HG03108 (cell line): ENCODE measurements around the gene OR7G3.

ENCODE experiments used
- ATAC-seq: cut with Tn5 transposase; IDR thresholded peaks from one replicate; pipeline ENCODE4 v1.9.1; 2021; ENCODE audit warnings: moderate library complexity; ENCODE audit not compliant: unreplicated experiment

The OR7G3 gene

DNA sequence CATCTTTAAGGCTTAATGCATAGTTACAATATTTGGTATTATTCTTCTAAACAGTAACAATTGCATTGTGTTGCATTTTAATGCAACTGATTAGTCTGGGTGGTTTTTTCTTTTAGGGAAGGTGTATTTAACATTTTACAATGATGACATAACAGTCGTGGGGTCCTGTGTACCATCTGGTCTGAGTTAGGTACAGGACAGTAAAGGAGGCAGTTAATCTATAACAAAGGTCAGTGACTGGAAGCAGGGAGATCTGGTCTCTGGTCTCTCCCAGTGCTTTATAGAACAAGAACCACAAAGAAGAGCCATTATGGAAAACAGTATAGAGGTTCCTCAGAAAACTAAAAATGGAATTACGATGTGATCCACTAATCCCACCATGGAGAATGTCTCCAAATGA is 16.8 kb downstream of the OR7G3 start:
- no peak for ATAC-seq

- no peak for ATAC-seq
Observed at GRCh38 chr19:9107375-9107774, 19.4 kb downstream of the OR7G3 start, which contains the start of gene OR7G2. Gene OR7G2 (minus strand): TSS chr19:9107475. CDS start chr19:9103243, 4,232 bp downstream.

DNA sequence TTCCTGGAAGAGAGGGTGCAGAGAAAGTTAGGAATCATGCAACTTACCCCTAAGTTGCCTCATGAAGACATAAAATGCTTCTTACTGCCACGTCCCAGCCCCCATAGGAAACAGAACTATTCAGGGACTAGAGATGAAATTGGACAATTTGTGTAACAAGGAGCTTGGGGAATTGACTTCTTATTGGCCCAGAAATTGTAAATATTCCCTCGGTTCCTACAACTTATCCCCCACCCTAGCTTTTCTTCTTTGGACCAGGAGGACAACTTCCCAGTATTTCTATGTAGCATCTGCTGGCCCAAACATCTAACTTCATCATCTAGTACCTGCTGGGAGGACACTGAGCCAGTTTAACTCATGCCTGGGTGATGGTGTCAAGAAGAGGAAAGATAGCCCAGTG is 40.0 kb downstream of the OR7G3 start, which contains the start of gene OR1M1:
TSS of gene OR1M1 (plus strand) at position 301 of the 400 bp plus-strand sequence. CDS start 6,184 bp downstream, outside the sequence.
- ATAC-seq: no peak

DNA sequence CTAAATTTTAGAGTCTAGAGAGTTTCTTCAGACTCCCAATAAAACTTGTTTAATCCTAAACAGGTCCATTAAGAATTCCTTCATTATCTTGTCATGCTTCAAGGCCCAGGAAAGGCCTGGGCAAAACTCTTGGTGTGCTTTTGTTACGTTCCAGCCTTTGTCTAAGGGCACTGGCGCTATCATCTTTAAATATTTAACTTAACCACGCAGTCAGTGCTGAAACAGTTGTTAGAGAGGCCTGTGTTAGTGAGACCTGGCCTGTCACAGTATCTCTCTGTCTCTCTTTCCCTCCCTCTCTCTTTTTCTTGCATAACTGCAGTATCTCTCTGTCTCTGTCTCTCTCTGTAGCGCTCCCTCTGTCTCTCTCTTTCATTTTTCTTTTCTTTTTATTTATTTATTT is 48.1 kb downstream of the OR7G3 start:
- ATAC-seq: no peak

GRCh38 chr19:9076901-9077300 is 49.8 kb downstream of the OR7G3 start:
- no peak for ATAC-seq
